GM12878 (cell line): ENCODE data around the gene ZDHHC3. TPM values are rescaled to one million over a fixed set of nuclear protein-coding genes. Genes with fewer than 3 reads are reported as not detected.

Experiments used
- ATAC-seq: fragments of 200-7000 bp; cut with Tn5 transposase; 3 replicates; pipeline ENCODE4 v1.9.1; 2020; ENCODE audit warnings: mild to moderate bottlenecking, moderate library complexity
- BruUV-seq: library from RNA; stranded (reverse); fragments of 400-500 nt; replicated peaks from 2 replicates; lab custom pipeline; 2021; lab: Mats Ljungman, UMichigan
- CTCF ChIA-PET: fragments of 300-600 bp; sonication (Branson Sonifier 250); formaldehyde crosslinking; extraction: SDS; loops from one replicate; lab custom pipeline; 2021; ENCODE audit warnings: inconsistent platforms; lab: Yijun Ruan, JAX
- POLR2A ChIA-PET: fragments of 350-600 bp; formaldehyde crosslinking; extraction: SDS; loops from one replicate; lab custom pipeline; 2021; ENCODE audit warnings: inconsistent platforms; lab: Charles Lee
- RAD21 ChIA-PET: fragments of 300-600 bp; sonication (Branson Sonifier 250); formaldehyde crosslinking; loops from one replicate; lab custom pipeline; 2023; ENCODE audit warnings: antibody characterized with exemption; ENCODE audit not compliant: unreplicated experiment; lab: Charles Lee
- SMC1A ChIA-PET: fragments of 300-600 bp; sonication (Branson Sonifier 250); formaldehyde crosslinking; loops from one replicate; lab custom pipeline; 2023; ENCODE audit not compliant: unreplicated experiment, uncharacterized antibody; lab: Charles Lee
- DNase-seq: peaks from one replicate; pipeline ENCODE4 v3.0.0-alpha.2; 2011; ENCODE audit warnings: low read depth, low spot score
- FAIRE-seq: peaks from 3 replicates; lab custom pipeline; 2011; peaks lifted over from hg19 to GRCh38; lab: Jason Lieb, UNC
- H2AFZ ChIP-seq: 2 replicates; pipeline ENCODE4 v1.6.0; 2011; ENCODE audit warnings: low read depth, low read length, control low read depth; ENCODE audit not compliant: control insufficient read depth
- H3K27ac ChIP-seq: 2 replicates; pipeline ENCODE4 v1.5.1; 2011; ENCODE audit warnings: control low read depth; ENCODE audit not compliant: control insufficient read depth, insufficient read depth
- H3K27me3 ChIP-seq, 2 experiments: replicated peaks in 1 of 2; 2 replicates each; pipeline versions ENCODE4 v1.6.0 to v1.6.1; 2011; ENCODE audit warnings: low read length in 1 of 2; ENCODE audit not compliant: control insufficient read depth in 2 of 2, insufficient read depth in 2 of 2
- H3K36me3 ChIP-seq, 2 experiments: 2 replicates each; pipeline ENCODE4 v1.5.1; 2011; ENCODE audit warnings: low read length in 1 of 2; ENCODE audit not compliant: control insufficient read depth in 2 of 2, insufficient read depth in 2 of 2
- H3K4me1 ChIP-seq: 2 replicates; pipeline ENCODE4 v1.6.1; 2011; ENCODE audit warnings: mild to moderate bottlenecking, low read length, moderate library complexity, mixed read lengths; ENCODE audit not compliant: control insufficient read depth, insufficient read depth
- H3K4me2 ChIP-seq: 2 replicates; pipeline ENCODE4 v1.6.0; 2011; ENCODE audit warnings: control low read depth; ENCODE audit not compliant: control insufficient read depth, insufficient read depth
- H3K4me3 ChIP-seq: fragments of 200-600 bp; sonication (generic); 2 replicates; pipeline ENCODE4 v1.5.1; 2016
- H3K79me2 ChIP-seq: 2 replicates; pipeline ENCODE4 v1.6.0; 2011; ENCODE audit warnings: low read length; ENCODE audit not compliant: control insufficient read depth, insufficient read depth
- H3K9ac ChIP-seq: 2 replicates; pipeline ENCODE4 v1.8.0; 2011; ENCODE audit warnings: low read length, control low read depth, mixed read lengths; ENCODE audit not compliant: control insufficient read depth, insufficient read depth
- H3K9me3 ChIP-seq: replicated peaks from 3 replicates; pipeline ENCODE4 v1.5.1; 2011; ENCODE audit warnings: mild to moderate bottlenecking, low read length; ENCODE audit not compliant: control insufficient read depth, insufficient read depth
- H4K20me1 ChIP-seq: 2 replicates; pipeline ENCODE4 v1.6.0; 2011; ENCODE audit not compliant: control insufficient read depth, insufficient read depth
- ESRRA ChIP-seq: IDR thresholded peaks from 2 replicates; pipeline ENCODE4 v1.6.1; 2012; ENCODE audit warnings: mild to moderate bottlenecking, low read length, improper control_type of control experiment
- KAT2A ChIP-seq: conservative IDR thresholded peaks from 2 replicates; pipeline ENCODE4 v1.6.1; 2011; ENCODE audit warnings: low read depth, low read length; ENCODE audit not compliant: control insufficient read depth
- NR2C1 ChIP-seq: fragments of 450-650 bp; IDR thresholded peaks from 2 replicates; pipeline ENCODE4 v1.6.1; 2017; ENCODE audit warnings: antibody characterized with exemption, mild to moderate bottlenecking, moderate library complexity
- NR2C2 ChIP-seq: IDR thresholded peaks from 2 replicates; pipeline ENCODE4 v1.6.1; 2011; ENCODE audit warnings: borderline replicate concordance, low read depth; ENCODE audit not compliant: control insufficient read depth, insufficient read length
- RCOR1 ChIP-seq: conservative IDR thresholded peaks from 2 replicates; pipeline ENCODE4 v1.6.1; 2012; ENCODE audit warnings: low read depth, low read length, improper control_type of control experiment
- RELB ChIP-seq: fragments of 450-650 bp; IDR thresholded peaks from 2 replicates; pipeline ENCODE4 v1.6.1; 2017; ENCODE audit warnings: low read depth, mild to moderate bottlenecking, moderate library complexity
- SKIL ChIP-seq: fragments of 450-650 bp; IDR thresholded peaks from 2 replicates; pipeline ENCODE4 v1.6.1; 2017; ENCODE audit warnings: mild to moderate bottlenecking, low read depth, inconsistent platforms; ENCODE audit not compliant: poor library complexity, severe bottlenecking
- SMARCA5 ChIP-seq: fragments of 450-650 bp; IDR thresholded peaks from 2 replicates; pipeline ENCODE4 v1.6.1; 2017; ENCODE audit warnings: mild to moderate bottlenecking
- STAT1 ChIP-seq: fragments of 450-650 bp; conservative IDR thresholded peaks from 2 replicates; pipeline ENCODE4 v1.6.1; 2014; ENCODE audit warnings: antibody characterized with exemption, mild to moderate bottlenecking
- STAT3 ChIP-seq: IDR thresholded peaks from 2 replicates; pipeline ENCODE4 v1.6.1; 2011; ENCODE audit warnings: low read depth, low read length, improper control_type of control experiment
- USF1 ChIP-seq: IDR thresholded peaks from 2 replicates; pipeline ENCODE4 v1.6.1; 2011; ENCODE audit warnings: borderline replicate concordance, low read depth, mild to moderate bottlenecking, moderate library complexity, mixed read lengths, low read length; ENCODE audit not compliant: insufficient read depth; ENCODE audit errors: extremely low read length
- ZNF384 ChIP-seq: IDR thresholded peaks from 2 replicates; pipeline ENCODE4 v1.6.1; 2012; ENCODE audit warnings: low read depth, mild to moderate bottlenecking, low read length, improper control_type of control experiment, borderline replicate concordance
- ZNF592 ChIP-seq: fragments of 450-650 bp; IDR thresholded peaks from 2 replicates; pipeline ENCODE4 v1.6.1; 2017; ENCODE audit warnings: mild to moderate bottlenecking, moderate library complexity
- WGBS: methylation state at CpG from one replicate; pipeline ENCODE4 v1.1.6; 2016; ENCODE audit warnings: low lambda C conversion rate; ENCODE audit not compliant: insufficient replicate concordance, insufficient coverage; ENCODE audit errors: missing lambda C conversion rate; 5-methylcytosine and 5-hydroxymethylcytosine counted together
- in situ Hi-C: fragments of 300-500 bp; cut with MboI; formaldehyde crosslinking; loops from 9 replicates; pipeline ENCODE4 v1.14.3; 2018; ENCODE audit warnings: mixed read lengths
- intact Hi-C: fragments of 100-400 bp; cut with micrococcal nuclease; formaldehyde crosslinking; loops from one replicate; pipeline ENCODE4 v1.14.2; 2022; ENCODE audit not compliant: unreplicated experiment
- polyA plus RNA-seq, 11 experiments: library from polyadenylated mRNA; depleted of rRNA in 4 of 11; unstranded in 6 of 11; stranded (reverse) in 5 of 11; fragments of >200 nt; fragmentation: Nextera tagmentation in 4 of 11; fragmentation: Illumina TruSeq in 1 of 11; extraction: Ambion mirVana in 4 of 11; extraction: Trizol in 1 of 11; gene quantifications; 1 replicate in 1 of 11; 2 replicates in 10 of 11; pipeline versions ENCODE4 v1.2.1 to v1.2.3, GENCODE V29; 2011 to 2016; ENCODE audit warnings: inconsistent platforms in 2 of 11, missing spikeins in 2 of 11, low read depth in 1 of 11
- total RNA-seq, 4 experiments: library from RNA; depleted of rRNA in 3 of 4; stranded (reverse); fragments of >200 nt in 3 of 4; fragmentation: Illumina TruSeq in 1 of 4; extraction: Trizol in 1 of 4; gene quantifications; 2 replicates each; pipeline versions ENCODE4 v1.2.1 to v1.2.3, GENCODE V29; 2013 to 2021

Gene ZDHHC3
- total and polyA plus RNA-seq, 10 of the 15 experiments (the other 5 are each of a cell fraction or from before 2014, with no cell fraction given): 6.8 to 79.1 (median 40.8) TPM

GRCh38 chr3:45016916-45017315 lies 40.9 kb upstream of the ZDHHC3 start:
- RAD21 ChIA-PET: no interaction called here
- POLR2A ChIA-PET: no interaction called here
- DNase-seq (no peak), ATAC-seq (no peak), FAIRE-seq (no peak)
- Histone ChIP-seq H3K9ac (no peak overlapping the region), H3K9me3 (no peaks in the 10 kb centered on the region), H3K4me2 (no peak overlapping the region), H2AFZ (no peak overlapping the region), H3K27ac (no peak overlapping the region), H3K36me3 (peaks cover 2 to 14% of the 10 kb centered on the region in 2 experiments), H3K4me3 (no peak overlapping the region), H3K27me3 (no peaks in the 10 kb centered on the region), H4K20me1 (no peaks in the 10 kb centered on the region), H3K4me1 (peaks cover 5% of the 10 kb centered on the region), H3K79me2 (no peaks in the 10 kb centered on the region)
- in situ Hi-C loops: no loop called here
- BruUV-seq: no TSS peak
- intact Hi-C loops: no loop called here
- 94% methylated on average over 2 of the region's 2 CpGs for WGBS
- SMC1A ChIA-PET: interaction anchor here (0.6 kb wide), 1 partner anchor 18 kb away, joined by 3 read pairs; no protein-coding TSS in a partner anchor
- CTCF ChIA-PET: interaction anchor here (0.6 to 1.2 kb wide), 2 partner anchors 194 to 346 kb away, joined by 3 read pairs; no protein-coding TSS in a partner anchor
- TF ChIP-seq NR2C2: no peak
- no peak for TF ChIP-seq NR2C1
- no peak for TF ChIP-seq KAT2A
- no peak for TF ChIP-seq SMARCA5
- TF ChIP-seq SKIL: no peak
- no peak for TF ChIP-seq RELB
- TF ChIP-seq ESRRA: no peak
- TF ChIP-seq STAT1: no peak
- no peak for TF ChIP-seq RCOR1
- no peak for TF ChIP-seq USF1
- TF ChIP-seq ZNF384: no peak
- no peak for TF ChIP-seq STAT3
- TF ChIP-seq ZNF592: no peak
